ENCODE data around the gene C12orf42. TPM values are rescaled to one million over a fixed set of nuclear protein-coding genes. Genes with fewer than 3 reads are reported as not detected.
"Not testable (repeated sequence)": the region's sequence is repeated elsewhere in the genome, so short reads cannot be mapped to it uniquely, and the experiment has no call there.

Gene C12orf42
- total and polyA plus RNA-seq, 4 donors: not detected

DNA sequence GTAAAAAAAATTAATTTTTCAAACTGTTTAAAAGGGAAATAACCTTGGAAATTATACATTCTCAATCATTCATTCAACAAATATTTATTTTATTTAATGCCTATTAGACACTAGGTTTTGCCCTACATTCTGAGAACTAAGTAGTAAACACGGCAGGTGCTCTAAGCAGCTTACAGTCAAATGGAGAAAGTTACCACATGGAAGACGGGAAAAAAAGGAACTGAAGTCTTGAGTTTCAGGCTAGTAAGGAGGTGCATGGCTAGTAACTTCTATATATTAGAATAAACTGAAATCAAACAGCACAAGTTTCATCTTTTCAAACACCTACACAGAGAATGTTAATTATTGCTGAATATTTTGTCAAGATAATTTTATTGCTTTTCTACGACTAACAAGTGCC is 52.9 kb downstream of the C12orf42 start:
- H3K4me3 ChIP-seq (ENCODE audit: low read length in 2 of 2): no peak overlapping the region
- H3K36me3 ChIP-seq (ENCODE audit: control insufficient read depth in 1 of 2, insufficient read depth in 2 of 2, low read length in 1 of 2): no peaks in the 10 kb centered on the region
- no peak for DNase-seq
- no peak for ATAC-seq (ENCODE audit: low FRiP score)
- no peak overlapping the region for H3K27ac ChIP-seq (ENCODE audit: low read depth in 1 of 2, low read length in 2 of 2)
- 62 to 65% methylated on average over 3 of the region's 3 CpGs for WGBS, 2 donors
- intact Hi-C loops (cut with DNase I): no loop called here
- no peaks in the 10 kb centered on the region for H3K9me3 ChIP-seq (ENCODE audit: control insufficient read depth, low read length)
- H3K27me3 ChIP-seq (ENCODE audit: control insufficient read depth in 1 of 2, insufficient read depth in 2 of 2, low read length in 1 of 2): no peaks in the 10 kb centered on the region
- H3K4me1 ChIP-seq (ENCODE audit: control insufficient read depth in 1 of 2, insufficient read depth in 2 of 2, low read length in 2 of 2): no peaks in the 10 kb centered on the region

DNA sequence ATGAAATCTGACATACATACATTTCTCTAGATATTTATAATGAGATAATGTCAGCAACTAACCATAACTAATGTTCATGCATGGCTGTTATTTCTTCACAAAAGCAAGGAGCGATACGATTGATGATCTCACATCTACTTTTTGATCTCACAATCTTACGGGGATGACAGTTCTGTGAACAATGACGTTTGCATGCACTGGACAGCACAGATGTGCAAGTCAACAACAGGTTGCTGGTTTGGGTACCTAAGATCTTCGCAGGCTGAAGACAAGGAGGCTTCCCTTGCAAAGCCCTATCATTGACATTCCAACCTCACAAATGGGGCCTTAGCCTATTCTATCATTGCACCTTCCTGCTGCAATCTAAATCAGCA is 53.6 kb downstream of the C12orf42 start:
- ATAC-seq (ENCODE audit: low FRiP score) (no peak), DNase-seq (no peak)
- Histone ChIP-seq H3K9me3 (ENCODE audit: control insufficient read depth, low read length) (no peaks in the 10 kb centered on the region), H3K4me3 (ENCODE audit: low read length in 2 of 2) (no peak overlapping the region), H3K4me1 (ENCODE audit: control insufficient read depth in 1 of 2, insufficient read depth in 2 of 2, low read length in 2 of 2) (no peaks in the 10 kb centered on the region), H3K36me3 (ENCODE audit: control insufficient read depth in 1 of 2, insufficient read depth in 2 of 2, low read length in 1 of 2) (no peaks in the 10 kb centered on the region), H3K27ac (ENCODE audit: low read depth in 1 of 2, low read length in 2 of 2) (no peak overlapping the region), H3K27me3 (ENCODE audit: control insufficient read depth in 1 of 2, insufficient read depth in 2 of 2, low read length in 1 of 2) (no peaks in the 10 kb centered on the region)
- intact Hi-C loops (cut with DNase I): no loop called here
- 67 to 71% methylated on average over 5 of the region's 5 CpGs for WGBS, 2 donors

DNA sequence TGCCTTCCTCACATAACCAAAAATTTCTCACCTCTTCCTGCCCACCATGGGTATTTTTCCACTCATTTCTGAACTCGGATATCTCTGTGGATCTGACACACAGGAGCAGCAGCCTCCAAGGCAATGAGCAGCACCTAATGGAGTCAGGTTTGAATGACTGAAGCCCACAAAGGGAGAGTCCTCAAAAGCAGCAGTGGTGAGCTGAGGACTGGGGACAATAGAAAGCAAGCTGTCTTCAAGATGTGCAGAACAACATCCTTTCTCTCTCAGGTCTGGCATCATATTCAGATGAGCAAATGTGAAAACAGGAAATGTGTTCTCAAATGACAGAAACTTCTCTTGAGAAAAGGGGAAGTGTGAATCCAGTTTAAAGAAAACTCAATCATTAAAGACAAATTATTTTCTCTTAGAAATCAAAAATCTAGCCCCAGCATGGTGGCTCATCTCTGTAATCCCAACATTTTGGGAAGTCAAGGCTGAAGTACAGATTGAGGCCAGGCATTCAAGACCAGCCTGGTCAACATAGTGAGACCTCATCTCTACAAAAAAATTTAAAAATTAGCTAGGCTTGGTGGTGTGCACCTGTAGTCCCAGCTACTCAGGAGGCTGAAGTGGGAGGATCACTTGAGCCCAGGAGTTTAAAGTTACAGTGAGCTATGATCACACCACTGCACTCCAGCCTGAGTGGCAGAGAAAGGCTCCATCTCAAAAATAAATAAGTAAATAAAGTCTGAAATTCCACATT is 54.2 kb downstream of the C12orf42 start:
- no peaks in the 10 kb centered on the region for H3K36me3 ChIP-seq (ENCODE audit: control insufficient read depth in 1 of 2, insufficient read depth in 2 of 2, low read length in 1 of 2)
- no peak for DNase-seq
- intact Hi-C loops (cut with DNase I): no loop called here
- H3K4me1 ChIP-seq (ENCODE audit: control insufficient read depth in 1 of 2, insufficient read depth in 2 of 2, low read length in 2 of 2): no peaks in the 10 kb centered on the region
- H3K27me3 ChIP-seq (ENCODE audit: control insufficient read depth in 1 of 2, insufficient read depth in 2 of 2, low read length in 1 of 2): no peaks in the 10 kb centered on the region
- no peak for ATAC-seq (ENCODE audit: low FRiP score)
- 59 to 64% methylated on average over 1 of the region's 1 CpG for WGBS, 2 donors
- H3K4me3 ChIP-seq (ENCODE audit: low read length in 2 of 2): no peak overlapping the region
- no peaks in the 10 kb centered on the region for H3K9me3 ChIP-seq (ENCODE audit: control insufficient read depth, low read length)
- H3K27ac ChIP-seq (ENCODE audit: low read depth in 1 of 2, low read length in 2 of 2): no peak overlapping the region

DNA sequence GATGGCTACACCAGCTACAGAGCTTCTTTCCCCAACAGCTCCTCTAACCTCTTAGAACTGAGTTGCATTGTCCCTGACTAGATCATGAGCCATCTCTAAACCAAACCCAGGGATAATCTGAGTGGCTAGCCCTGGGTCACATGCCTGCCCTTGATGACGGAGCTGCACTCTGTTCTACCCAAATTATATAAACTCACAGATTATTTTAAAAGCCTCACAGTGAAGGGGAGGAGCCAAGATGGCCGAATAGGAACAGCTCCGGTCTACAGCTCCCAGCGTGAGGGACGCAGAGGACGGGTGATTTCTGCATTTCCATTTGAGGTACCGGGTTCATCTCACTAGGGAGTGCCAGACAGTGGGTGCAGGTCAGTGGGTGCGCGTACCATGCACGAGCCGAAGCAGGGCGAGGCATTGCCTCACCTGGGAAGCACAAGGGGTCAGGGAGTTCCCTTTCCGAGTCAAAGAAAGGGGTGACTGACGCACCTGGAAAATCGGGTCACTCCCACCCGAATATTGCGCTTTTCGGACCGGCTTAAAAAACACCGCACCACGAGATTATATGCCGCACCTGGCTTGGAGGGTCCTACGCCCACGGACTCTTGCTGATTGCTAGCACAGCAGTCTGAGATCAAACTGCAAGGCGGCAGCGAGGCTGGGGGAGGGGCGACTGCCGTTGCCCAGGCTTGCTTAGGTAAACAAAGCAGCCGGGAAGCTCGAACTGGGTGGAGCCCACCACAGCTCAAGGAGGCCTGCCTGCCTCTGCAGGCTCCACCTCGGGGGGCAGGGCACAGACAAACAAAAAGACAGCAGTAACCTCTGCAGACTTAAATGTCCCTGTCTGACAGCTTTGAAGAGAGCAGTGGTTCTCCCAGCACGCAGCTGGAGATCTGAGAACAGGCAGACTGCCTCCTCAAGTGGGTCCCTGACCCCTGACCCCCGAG is 61.3 kb downstream of the C12orf42 start:
- 64 to 77% methylated on average over 26 to 30 of the region's 33 CpGs for WGBS, 2 donors
- H3K9me3 ChIP-seq (ENCODE audit: control insufficient read depth, low read length); DNase-seq; intact Hi-C loops (cut with DNase I); H3K27ac ChIP-seq (ENCODE audit: low read depth in 1 of 2, low read length in 2 of 2); H3K36me3 ChIP-seq (ENCODE audit: control insufficient read depth in 1 of 2, insufficient read depth in 2 of 2, low read length in 1 of 2); H3K4me1 ChIP-seq (ENCODE audit: control insufficient read depth in 1 of 2, insufficient read depth in 2 of 2, low read length in 2 of 2); H3K27me3 ChIP-seq (ENCODE audit: control insufficient read depth in 1 of 2, insufficient read depth in 2 of 2, low read length in 1 of 2); H3K4me3 ChIP-seq (ENCODE audit: low read length in 2 of 2); ATAC-seq (ENCODE audit: low FRiP score): not testable (repeated sequence)

DNA sequence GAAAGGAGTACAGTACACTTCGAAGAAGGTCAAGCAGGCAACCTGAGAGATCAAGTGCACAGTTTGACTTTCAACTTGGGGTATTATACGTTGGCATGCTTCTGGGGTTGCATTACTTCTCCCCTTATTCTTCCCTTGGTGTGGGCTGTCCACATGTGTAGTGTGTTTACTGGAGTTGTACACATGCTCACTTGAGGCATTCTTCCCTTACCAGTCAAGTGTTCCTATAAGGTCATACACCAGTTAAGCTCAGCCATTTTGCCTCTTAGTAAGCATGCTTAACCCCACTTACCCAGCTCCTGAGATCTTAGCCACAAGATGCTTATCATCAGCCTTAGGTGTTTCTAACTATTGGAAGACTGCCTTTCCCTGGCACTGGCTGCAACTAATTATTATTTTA is 63.8 kb downstream of the C12orf42 start:
- Histone ChIP-seq H3K4me1 (ENCODE audit: control insufficient read depth in 1 of 2, insufficient read depth in 2 of 2, low read length in 2 of 2) (no peaks in the 10 kb centered on the region), H3K4me3 (ENCODE audit: low read length in 2 of 2) (no peak overlapping the region), H3K27me3 (ENCODE audit: control insufficient read depth in 1 of 2, insufficient read depth in 2 of 2, low read length in 1 of 2) (no peaks in the 10 kb centered on the region), H3K9me3 (ENCODE audit: control insufficient read depth, low read length) (no peaks in the 10 kb centered on the region), H3K36me3 (ENCODE audit: control insufficient read depth in 1 of 2, insufficient read depth in 2 of 2, low read length in 1 of 2) (no peaks in the 10 kb centered on the region), H3K27ac (ENCODE audit: low read depth in 1 of 2, low read length in 2 of 2) (no peak overlapping the region)
- ATAC-seq (ENCODE audit: low FRiP score) (no peak), DNase-seq (no peak)
- intact Hi-C loops (cut with DNase I): no loop called here
- 75 to 82% methylated on average over 2 of the region's 2 CpGs for WGBS, 2 donors

DNA sequence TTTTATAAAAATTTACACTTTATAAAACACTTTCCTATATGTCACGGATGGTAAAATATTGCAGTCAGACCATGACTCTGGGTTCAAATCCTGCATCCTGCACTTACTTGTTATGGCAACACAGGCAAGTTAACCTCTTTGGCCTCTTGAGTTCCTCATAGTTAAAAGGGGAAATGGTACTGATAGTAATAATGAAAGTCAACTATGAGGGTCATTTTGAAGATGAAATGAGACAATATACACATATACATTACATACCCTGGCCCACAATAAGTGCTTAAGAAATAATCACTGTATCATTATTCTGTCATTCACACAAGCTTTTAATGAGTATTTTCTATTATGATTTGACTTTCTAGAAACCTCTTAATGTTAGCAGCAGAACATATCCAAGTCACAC is 64.4 kb downstream of the C12orf42 start:
- Histone ChIP-seq H3K4me1 (ENCODE audit: control insufficient read depth in 1 of 2, insufficient read depth in 2 of 2, low read length in 2 of 2) (no peaks in the 10 kb centered on the region), H3K27me3 (ENCODE audit: control insufficient read depth in 1 of 2, insufficient read depth in 2 of 2, low read length in 1 of 2) (no peaks in the 10 kb centered on the region), H3K9me3 (ENCODE audit: control insufficient read depth, low read length) (no peaks in the 10 kb centered on the region), H3K4me3 (ENCODE audit: low read length in 2 of 2) (no peak overlapping the region), H3K27ac (ENCODE audit: low read depth in 1 of 2, low read length in 2 of 2) (no peak overlapping the region), H3K36me3 (ENCODE audit: control insufficient read depth in 1 of 2, insufficient read depth in 2 of 2, low read length in 1 of 2) (no peaks in the 10 kb centered on the region)
- no peak for ATAC-seq (ENCODE audit: low FRiP score)
- no peak for DNase-seq
- intact Hi-C loops (cut with DNase I): no loop called here
- WGBS, 2 donors: 95 to 100% methylated on average over 1 of the region's 1 CpG

DNA sequence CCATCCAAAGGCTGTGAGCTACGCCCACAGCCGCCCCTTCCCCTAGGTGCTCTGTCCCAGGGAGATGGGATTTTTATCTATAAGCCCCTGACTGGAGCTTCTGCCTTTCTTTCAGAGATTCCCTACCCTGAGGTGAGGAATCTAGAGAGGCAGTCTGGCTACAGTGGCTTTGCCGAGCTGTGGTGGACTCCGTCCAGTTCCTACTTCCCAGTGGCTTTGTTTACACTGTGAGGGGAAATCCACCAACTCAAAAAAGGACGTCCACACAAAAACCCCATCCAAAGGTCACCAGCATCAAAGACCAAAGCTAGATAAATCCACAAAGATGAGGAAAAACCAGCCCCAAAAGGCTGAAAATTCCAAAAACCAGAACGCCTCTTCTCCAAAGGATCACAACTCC is 70.1 kb downstream of the C12orf42 start:
- H3K4me3 ChIP-seq (ENCODE audit: low read length in 2 of 2); H3K9me3 ChIP-seq (ENCODE audit: control insufficient read depth, low read length); H3K4me1 ChIP-seq (ENCODE audit: control insufficient read depth in 1 of 2, insufficient read depth in 2 of 2, low read length in 2 of 2); H3K27me3 ChIP-seq (ENCODE audit: control insufficient read depth in 1 of 2, insufficient read depth in 2 of 2, low read length in 1 of 2); intact Hi-C loops (cut with DNase I); DNase-seq; H3K36me3 ChIP-seq (ENCODE audit: control insufficient read depth in 1 of 2, insufficient read depth in 2 of 2, low read length in 1 of 2); H3K27ac ChIP-seq (ENCODE audit: low read depth in 1 of 2, low read length in 2 of 2); ATAC-seq (ENCODE audit: low FRiP score): not testable (repeated sequence)
- 70 to 71% methylated on average over 6 of the region's 6 CpGs for WGBS, 2 donors

DNA sequence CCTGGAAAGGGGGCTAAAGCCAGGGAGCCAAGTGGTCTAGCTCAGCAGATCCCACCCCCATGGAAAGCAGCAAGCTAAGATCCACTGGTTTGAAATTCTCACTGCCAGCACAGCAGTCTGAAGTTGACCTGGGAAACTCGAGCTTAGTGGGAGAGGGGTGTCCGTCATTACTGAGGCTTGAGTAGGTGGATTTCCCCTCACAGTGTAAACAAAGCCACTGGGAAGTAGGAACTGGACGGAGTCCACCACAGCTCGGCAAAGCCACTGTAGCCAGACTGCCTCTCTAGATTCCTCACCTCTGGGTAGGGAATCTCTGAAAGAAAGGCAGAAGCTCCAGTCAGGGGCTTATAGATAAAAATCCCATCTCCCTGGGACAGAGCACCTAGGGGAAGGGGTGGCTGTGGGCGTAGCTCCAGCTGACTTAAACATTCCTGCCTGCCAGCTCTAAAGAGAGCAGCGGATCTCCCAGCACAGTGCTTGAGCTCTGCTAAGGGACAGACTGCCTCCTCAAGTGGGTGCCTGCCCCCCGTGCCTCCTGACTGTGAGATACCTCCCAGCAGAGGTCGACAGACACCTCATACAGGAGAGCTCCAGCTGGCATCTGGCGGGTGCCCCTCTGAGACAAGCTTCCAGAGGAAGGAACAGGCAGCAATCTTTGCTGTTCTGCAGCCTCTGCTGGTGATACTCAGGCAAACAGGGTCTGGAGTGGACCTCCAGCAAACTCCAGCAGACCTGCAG is 70.8 kb downstream of the C12orf42 start:
- WGBS, 2 donors: 36 to 45% methylated on average over 9 of the region's 9 CpGs
- H3K27ac ChIP-seq (ENCODE audit: low read depth in 1 of 2, low read length in 2 of 2); H3K36me3 ChIP-seq (ENCODE audit: control insufficient read depth in 1 of 2, insufficient read depth in 2 of 2, low read length in 1 of 2); H3K9me3 ChIP-seq (ENCODE audit: control insufficient read depth, low read length); H3K4me1 ChIP-seq (ENCODE audit: control insufficient read depth in 1 of 2, insufficient read depth in 2 of 2, low read length in 2 of 2); ATAC-seq (ENCODE audit: low FRiP score); H3K4me3 ChIP-seq (ENCODE audit: low read length in 2 of 2); H3K27me3 ChIP-seq (ENCODE audit: control insufficient read depth in 1 of 2, insufficient read depth in 2 of 2, low read length in 1 of 2); intact Hi-C loops (cut with DNase I): not testable (repeated sequence)
- peak in 1 of 2 donors; percentile 72 for DNase-seq
